Measurements from ENCODE around the gene PODXL. TPM values are rescaled to one million over a fixed set of nuclear protein-coding genes. Genes with fewer than 3 reads are reported as not detected.

PODXL gene
- total and polyA plus RNA-seq, 2 experiments from 2014 or later: 220 to 727 TPM

- Mint-ChIP-seq H3K4me3 (no peak overlapping the region), H3K27me3 (ENCODE audit: insufficient read depth, low read depth, poor library complexity) (peaks cover 17% of the 10 kb centered on the region), H3K9me3 (no peaks in the 10 kb centered on the region), H3K27ac (peak overlapping the region; percentile 36; the same call in 1 of the 2 replicates), H3K4me1 (peaks cover 18% of the 10 kb centered on the region), H3K36me3 (ENCODE audit: low read depth) (no peaks in the 10 kb centered on the region)
- no peak overlapping the region for H3K4me2 ChIP-seq
- no peaks in the 10 kb centered on the region for H3F3A ChIP-seq (replicated peaks; ENCODE audit: low read depth)
- no peaks in the 10 kb centered on the region for H3K9me2 ChIP-seq (ENCODE audit: insufficient read depth)
- no peaks in the 10 kb centered on the region for H3K36me3 ChIP-seq (ENCODE audit: insufficient read depth)
- TF ChIP-seq ZNF331 (CRISPR knock-in tag; IDR thresholded peaks at IDR 0.05; ENCODE audit: low read depth) (no peak), CTCF (conservative IDR thresholded peaks at IDR 0.05; ENCODE audit: low read depth in 2 of 2) (peak in 1 of 2 experiments; percentile 24; a peak in 1 of 4 replicates)
- DNase-seq (ENCODE audit: low spot score): peak; percentile 47
- no peak overlapping the region for H3K4me3 ChIP-seq
- H3K27me3 ChIP-seq (ENCODE audit: insufficient read depth): no peaks in the 10 kb centered on the region
- H4K20me1 ChIP-seq (replicated peaks; ENCODE audit: insufficient read depth): no peaks in the 10 kb centered on the region
- peaks cover 13% of the 10 kb centered on the region for H3K4me1 ChIP-seq (ENCODE audit: insufficient read depth)
- H3K27ac ChIP-seq (ENCODE audit: low read depth): peak overlapping the region; percentile 75; the same call in 1 of the 2 replicates
- peak overlapping the region; percentile 87 for H2AFZ ChIP-seq
- H3K79me2 ChIP-seq (replicated peaks; ENCODE audit: insufficient read depth): no peaks in the 10 kb centered on the region
- ATAC-seq: peak; percentile 35
Observed at GRCh38 chr7:131581241-131582051, 25.0 kb upstream of the PODXL start.

GRCh38 chr7:131578602-131579001, 22.2 kb upstream of the PODXL start:
- Histone ChIP-seq H3K4me3 (no peak overlapping the region), H3K36me3 (ENCODE audit: insufficient read depth) (no peaks in the 10 kb centered on the region), H3K4me1 (ENCODE audit: insufficient read depth) (peaks cover 13% of the 10 kb centered on the region), H3K79me2 (replicated peaks; ENCODE audit: insufficient read depth) (no peaks in the 10 kb centered on the region), H4K20me1 (replicated peaks; ENCODE audit: insufficient read depth) (no peaks in the 10 kb centered on the region), H2AFZ (no peak overlapping the region), H3K4me2 (no peak overlapping the region), H3K27ac (ENCODE audit: low read depth) (no peak overlapping the region), H3K9me2 (ENCODE audit: insufficient read depth) (no peaks in the 10 kb centered on the region), H3F3A (replicated peaks; ENCODE audit: low read depth) (no peaks in the 10 kb centered on the region), H3K27me3 (ENCODE audit: insufficient read depth) (no peaks in the 10 kb centered on the region)
- H3K9me3 Mint-ChIP-seq: no peaks in the 10 kb centered on the region; the same call in 2 of the 3 replicates
- peaks cover 13% of the 10 kb centered on the region for H3K27me3 Mint-ChIP-seq (ENCODE audit: insufficient read depth, low read depth, poor library complexity)
- H3K36me3 Mint-ChIP-seq (ENCODE audit: low read depth): no peaks in the 10 kb centered on the region; the same call in 1 of the 3 replicates
- peaks cover 19% of the 10 kb centered on the region for H3K4me1 Mint-ChIP-seq
- no peak overlapping the region for H3K4me3 Mint-ChIP-seq
- DNase-seq (ENCODE audit: low spot score) (peak; percentile 40), ATAC-seq (peak; percentile 26)
- H3K27ac Mint-ChIP-seq: 0 out of 2 replicates have a peak overlapping the region, but pooled peaks have one; percentile 42
- no peak for TF ChIP-seq JUNB (IDR thresholded peaks at IDR 0.05; ENCODE audit: unreplicated experiment)
- TF ChIP-seq EZH2phosphoT487 (IDR thresholded peaks at IDR 0.05; ENCODE audit: unreplicated experiment): no peak
- no peak for TF ChIP-seq STAT1 (IDR thresholded peaks at IDR 0.05; ENCODE audit: unreplicated experiment)
- no peak for TF ChIP-seq CREB1 (CRISPR knock-in tag; IDR thresholded peaks at IDR 0.05; ENCODE audit: low read depth)
- TF ChIP-seq ZNF114 (CRISPR knock-in tag; IDR thresholded peaks at IDR 0.05): no peak
- TF ChIP-seq EZH2 (IDR thresholded peaks at IDR 0.05; ENCODE audit: low read depth, unreplicated experiment): no peak
- no peak for TF ChIP-seq NANOG (IDR thresholded peaks at IDR 0.05; ENCODE audit: borderline replicate concordance)
- no peak for TF ChIP-seq ETS1 (IDR thresholded peaks at IDR 0.05)
- TF ChIP-seq POLR2AphosphoS5 (IDR thresholded peaks at IDR 0.05; ENCODE audit: low read depth): no peak
- TF ChIP-seq CTCF (conservative IDR thresholded peaks at IDR 0.05; ENCODE audit: low read depth in 2 of 2): no peak
